Astrocyte of the cerebellum (primary cell): ENCODE measurements around the gene ASIC2.

Experiments
- DNase-seq: peaks from one replicate; pipeline ENCODE4 v3.0.0-alpha.2; 2011; ENCODE audit warnings: low read depth
- H3K4me3 ChIP-seq: 2 replicates; pipeline ENCODE4 v1.5.1; 2011; ENCODE audit warnings: mild to moderate bottlenecking, low read depth, low read length, moderate library complexity
- in situ Hi-C: cut with HindIII; loops from 2 replicates; pipeline ENCODE4 v1.10.0; 2017; ENCODE audit warnings: low sequenced_read_pairs
- TF ChIP-seq, protein P1 (sequence below): IDR thresholded peaks from 2 replicates; pipeline ENCODE4 v1.5.1; 2012; ENCODE audit warnings: low read length, low read depth, moderate library complexity, mild to moderate bottlenecking; ENCODE audit errors: missing control alignments

ASIC2 gene

DNA sequence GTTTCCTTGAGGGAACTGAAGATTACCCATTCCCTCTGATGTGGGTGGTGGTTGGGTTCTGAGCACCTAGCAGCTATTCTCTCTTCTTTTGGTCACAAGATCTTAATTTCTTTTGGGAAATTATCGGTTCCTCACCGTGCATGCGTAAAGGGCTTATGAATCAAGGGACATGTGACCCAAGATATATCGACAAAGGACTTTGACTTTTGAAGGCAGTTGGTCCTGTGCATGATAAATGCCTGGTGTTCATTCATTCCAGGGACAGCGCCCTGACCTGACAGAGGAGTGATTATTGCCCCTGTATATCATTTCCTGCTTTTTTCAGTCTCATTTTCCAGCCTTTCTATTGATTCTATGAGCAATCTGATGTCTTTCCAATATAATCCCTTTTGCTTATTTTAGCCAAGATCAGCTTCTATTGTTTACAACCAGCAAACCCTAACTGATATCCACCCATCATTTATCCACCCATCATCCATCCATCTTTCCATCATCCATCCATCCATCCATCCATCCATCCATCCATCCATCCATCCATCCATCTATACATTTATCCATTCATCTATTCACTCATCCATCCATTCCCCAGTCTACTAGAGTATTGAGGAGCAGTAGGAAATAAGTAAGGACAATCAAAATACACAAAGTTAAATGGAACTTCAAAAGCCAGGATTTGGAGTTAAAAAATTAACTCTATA, 25.1 kb downstream of the ASIC2 start:
- H3K4me3 ChIP-seq: no peak overlapping the region
- DNase-seq: no peak
- TF ChIP-seq, protein P1, sequence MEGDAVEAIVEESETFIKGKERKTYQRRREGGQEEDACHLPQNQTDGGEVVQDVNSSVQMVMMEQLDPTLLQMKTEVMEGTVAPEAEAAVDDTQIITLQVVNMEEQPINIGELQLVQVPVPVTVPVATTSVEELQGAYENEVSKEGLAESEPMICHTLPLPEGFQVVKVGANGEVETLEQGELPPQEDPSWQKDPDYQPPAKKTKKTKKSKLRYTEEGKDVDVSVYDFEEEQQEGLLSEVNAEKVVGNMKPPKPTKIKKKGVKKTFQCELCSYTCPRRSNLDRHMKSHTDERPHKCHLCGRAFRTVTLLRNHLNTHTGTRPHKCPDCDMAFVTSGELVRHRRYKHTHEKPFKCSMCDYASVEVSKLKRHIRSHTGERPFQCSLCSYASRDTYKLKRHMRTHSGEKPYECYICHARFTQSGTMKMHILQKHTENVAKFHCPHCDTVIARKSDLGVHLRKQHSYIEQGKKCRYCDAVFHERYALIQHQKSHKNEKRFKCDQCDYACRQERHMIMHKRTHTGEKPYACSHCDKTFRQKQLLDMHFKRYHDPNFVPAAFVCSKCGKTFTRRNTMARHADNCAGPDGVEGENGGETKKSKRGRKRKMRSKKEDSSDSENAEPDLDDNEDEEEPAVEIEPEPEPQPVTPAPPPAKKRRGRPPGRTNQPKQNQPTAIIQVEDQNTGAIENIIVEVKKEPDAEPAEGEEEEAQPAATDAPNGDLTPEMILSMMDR: no peak
- in situ Hi-C loops: no loop called here

DNA sequence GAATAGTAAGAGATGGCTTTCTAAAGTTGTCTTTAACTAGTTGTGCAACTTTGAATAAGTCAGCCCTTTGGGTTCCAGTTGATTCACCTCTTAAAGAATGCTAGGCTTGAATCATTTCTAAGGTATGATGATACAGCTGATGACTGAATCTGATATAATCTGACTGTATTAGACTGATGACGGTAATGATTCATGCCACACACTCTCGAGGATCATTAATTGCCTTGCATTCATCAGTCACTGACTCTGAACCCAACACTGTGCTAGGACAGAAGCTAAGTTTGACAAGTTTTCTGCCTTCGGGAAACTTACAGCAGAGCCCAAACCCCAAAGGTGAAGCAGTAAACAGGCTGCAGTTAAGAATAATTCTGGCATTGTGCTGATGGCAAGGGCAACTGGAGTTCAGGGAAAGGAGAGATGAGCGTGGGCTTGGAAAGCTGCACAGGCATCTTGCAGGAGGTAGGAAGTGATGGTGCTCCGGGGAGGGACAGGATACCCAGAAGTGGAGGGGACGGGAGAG, 25.8 kb downstream of the ASIC2 start:
- peak; percentile 19 for DNase-seq
- in situ Hi-C loops: no loop called here
- TF ChIP-seq, protein P1: no peak

DNA sequence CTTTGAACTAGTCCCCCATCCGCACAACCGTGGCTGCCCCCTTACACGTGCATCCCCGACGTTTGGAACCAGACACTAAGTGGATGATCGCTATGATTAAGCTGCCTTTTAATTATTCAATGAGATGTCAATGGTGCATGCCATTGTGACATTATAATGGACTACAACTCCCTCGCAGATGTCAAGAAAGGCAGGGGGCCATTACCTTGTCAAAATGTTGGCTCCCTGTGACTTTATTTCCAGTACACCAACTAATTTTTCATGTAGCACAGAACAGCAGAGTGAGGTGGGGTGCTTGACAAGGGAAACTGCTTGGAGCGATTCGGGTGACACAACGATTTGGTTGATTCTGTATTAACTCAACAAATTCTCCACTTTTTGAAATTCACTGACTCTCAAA, 26.5 kb downstream of the ASIC2 start:
- H3K4me3 ChIP-seq: no peak overlapping the region
- in situ Hi-C loops: no loop called here
- no peak for DNase-seq
- TF ChIP-seq, protein P1: no peak

More for the DNA sequence above, 25.8 kb downstream of the ASIC2 start:
- no peak overlapping the region for H3K4me3 ChIP-seq

DNA sequence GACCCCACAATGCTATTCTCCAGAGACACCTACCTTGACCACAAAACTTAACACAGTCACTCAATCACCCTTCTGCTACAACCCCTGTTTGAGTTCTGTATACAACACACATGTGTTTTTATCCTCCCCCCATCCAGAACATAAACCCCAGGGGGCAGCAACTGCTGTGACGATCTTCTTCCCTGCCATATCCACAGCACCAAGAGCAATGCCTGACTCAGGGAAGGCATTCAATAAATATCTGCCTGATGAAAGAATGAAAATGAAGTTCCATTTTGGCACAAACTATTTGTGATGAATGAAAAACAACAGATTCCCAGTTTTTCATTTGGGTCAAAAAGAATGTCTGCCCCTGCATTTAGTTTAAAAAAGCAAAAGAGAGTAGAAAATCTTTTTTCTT, 27.0 kb downstream of the ASIC2 start:
- TF ChIP-seq, protein P1: no peak
- H3K4me3 ChIP-seq: no peak overlapping the region
- in situ Hi-C loops: no loop called here
- DNase-seq: no peak

DNA sequence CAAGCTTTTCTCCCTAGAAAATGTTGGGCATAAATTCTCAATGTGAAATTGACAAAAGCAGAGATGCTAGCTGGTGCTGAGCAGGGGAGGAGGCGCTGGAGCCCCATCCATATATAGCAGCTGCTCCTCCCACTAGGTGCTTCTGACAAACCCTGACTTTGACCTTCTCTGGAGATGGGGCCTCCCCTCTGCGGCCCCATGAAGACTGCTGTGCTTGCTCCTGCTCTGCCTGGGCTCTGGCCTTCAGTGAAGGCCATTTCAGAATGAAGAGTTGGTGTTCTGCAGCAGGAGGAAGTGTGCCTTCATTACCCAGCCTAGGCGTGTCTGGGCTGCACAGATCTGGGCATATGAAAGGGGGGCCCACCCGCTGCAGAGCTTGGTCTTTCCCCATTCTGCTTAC, 29.7 kb downstream of the ASIC2 start:
- no peak for DNase-seq
- TF ChIP-seq, protein P1: no peak
- in situ Hi-C loops: no loop called here
- no peak overlapping the region for H3K4me3 ChIP-seq

DNA sequence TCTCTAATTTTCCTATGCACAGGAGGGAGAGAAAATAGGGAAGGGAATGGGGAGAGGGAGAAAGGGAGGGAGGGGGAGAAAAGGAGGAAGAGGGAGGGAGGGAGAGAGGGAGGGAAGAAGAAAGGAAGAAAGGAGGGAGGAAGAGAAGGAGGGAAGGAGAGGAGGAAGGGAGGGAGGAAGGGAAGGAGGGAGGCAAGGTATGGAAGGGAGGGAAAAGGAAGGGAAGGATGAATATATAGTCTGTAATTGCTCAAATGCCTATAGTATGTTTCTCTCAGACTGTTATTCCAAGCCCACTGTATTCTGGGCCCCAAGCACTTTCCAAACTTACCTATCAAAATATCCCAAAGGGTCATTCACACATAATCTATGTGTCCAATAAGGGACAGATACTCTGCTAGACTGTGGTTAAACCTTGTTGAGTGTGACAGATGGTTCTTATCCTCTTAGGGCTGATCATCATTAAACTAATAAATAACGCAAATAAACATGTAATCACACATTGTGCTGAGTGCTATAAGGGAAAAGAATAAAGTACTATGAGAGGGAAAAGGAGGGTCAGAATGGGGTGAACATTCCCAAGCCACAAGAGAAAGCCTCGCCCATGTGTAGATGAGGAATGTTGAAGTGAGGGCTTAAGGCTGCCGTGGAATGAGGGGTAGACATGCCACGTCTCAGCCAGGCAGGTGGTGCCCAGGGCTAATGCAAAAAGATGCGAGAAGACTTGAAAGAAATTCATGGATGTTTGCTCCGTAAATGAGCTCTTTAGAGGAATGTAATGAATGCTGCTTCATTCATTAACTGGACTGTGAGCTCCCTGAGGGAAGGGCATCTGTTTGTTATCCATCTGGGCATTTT, 30.6 kb downstream of the ASIC2 start:
- in situ Hi-C loops: no loop called here
- H3K4me3 ChIP-seq: no peak overlapping the region
- TF ChIP-seq, protein P1: no peak
- no peak for DNase-seq
